Mesenchymal stem cell (in vitro differentiated cells and primary cell): Measurements from ENCODE around the gene RAPGEF6. TPM values are rescaled to one million over a fixed set of nuclear protein-coding genes. Genes with fewer than 3 reads are reported as not detected.

Source experiments
- small RNA-seq: library from polyadenylated mRNA; stranded (forward); fragments of <200 nt; extraction: miRNeasy Mini kit (QIAGEN cat#:217004); gene quantifications from one replicate; pipeline ENCODE3, GENCODE V24; 2013; ENCODE audit warnings: low read depth

Gene RAPGEF6

Small RNA genes within 50 kb of the gene (small RNA-seq; reads per million reads assigned to genes)
- not detected for gene RF02271
